Metanephros (tissue), 1 donor: ENCODE data around the gene TDG. TPM values are rescaled to one million over a fixed set of nuclear protein-coding genes. Genes with fewer than 3 reads are reported as not detected.

ENCODE experiments used
- total RNA-seq: library from RNA; depleted of rRNA; stranded (reverse); fragments of >200 nt; gene quantifications from one replicate; pipeline ENCODE4 v1.2.3, GENCODE V29; 2014

TDG gene
- total RNA-seq = 28.0 TPM

GRCh38 chr12:103965590-103966504 is at the start of gene TDG:
TDG (plus strand) TSS chr12:103965872; CDS start chr12:103966038, 166 bp downstream.

GRCh38 chr12:103930034-103930786 is 35.5 kb upstream of the TDG start, which contains the start of gene HSP90B1:
HSP90B1 (plus strand) TSS chr12:103930410; CDS start chr12:103930516, 106 bp downstream.

Other genes with a start within 250 kb of the TDG start
- gene NT5DC3, start 124.6 kb upstream of the TDG start, total RNA-seq = 6.1 TPM
- 437 TPM for gene HSP90B1, start 35.5 kb upstream of the TDG start, total RNA-seq
- gene GLT8D2, start 84.3 kb downstream of the TDG start, total RNA-seq = 15.2 TPM
- gene HCFC2, start 98.7 kb downstream of the TDG start, total RNA-seq = 21.9 TPM
- gene NFYB, start 172.3 kb downstream of the TDG start, total RNA-seq = 20.6 TPM
- gene TXNRD1, start 249.9 kb downstream of the TDG start, total RNA-seq = 56.3 TPM